Measurements from ENCODE around the gene PAPPA. TPM values are rescaled to one million over a fixed set of nuclear protein-coding genes. Genes with fewer than 3 reads are reported as not detected.

Gene PAPPA
- polyA plus RNA-seq, 1 experiment = 39.9 TPM

- TF ChIP-seq CTCF (IDR thresholded peaks at IDR 0.05; ENCODE audit: insufficient read depth, low read depth, low read length) = no peak
- Histone ChIP-seq H3K27me3 (ENCODE audit: control insufficient read depth, insufficient read depth, low read length) (no peaks in the 10 kb centered on the region), H3K36me3 (ENCODE audit: control insufficient read depth, insufficient read depth, low read length) (peaks cover 25% of the 10 kb centered on the region), H3K4me3 (ENCODE audit: low read depth, low read length) (no peak overlapping the region)
- POLR2A ChIA-PET = interaction anchor here (0.6 kb wide), 2 partner anchors 57 to 1090 kb away, joined by 4 read pairs; no protein-coding TSS in a partner anchor
- CTCF ChIA-PET = interaction anchor here (1.4 kb wide), 1 partner anchor 235 kb away, joined by 3 read pairs; no protein-coding TSS in a partner anchor
- DNase-seq (ENCODE audit: low read depth) = no peak
Observed at GRCh38 chr9:116336133-116336862, 182.7 kb downstream of the PAPPA start.

- Histone ChIP-seq H3K36me3 (ENCODE audit: control insufficient read depth, insufficient read depth, low read length) (peaks cover 26% of the 10 kb centered on the region), H3K4me3 (ENCODE audit: low read depth, low read length) (no peak overlapping the region), H3K27me3 (ENCODE audit: control insufficient read depth, insufficient read depth, low read length) (no peaks in the 10 kb centered on the region)
- ChIA-PET CTCF (interaction anchor here (0.6 to 1.4 kb wide), 2 partner anchors 48 to 235 kb away, joined by 3 to 4 read pairs; no protein-coding TSS in a partner anchor), POLR2A (interaction anchor here (0.6 kb wide), 2 partner anchors 58 to 1091 kb away, joined by 4 read pairs; no protein-coding TSS in a partner anchor)
- TF ChIP-seq CTCF (IDR thresholded peaks at IDR 0.05; ENCODE audit: insufficient read depth, low read depth, low read length) = no peak
- peak; percentile 29 for DNase-seq (ENCODE audit: low read depth)
Observed at GRCh38 chr9:116337015-116337414, 183.4 kb downstream of the PAPPA start.

GRCh38 chr9:116340270-116340669, 186.7 kb downstream of the PAPPA start:
- TF ChIP-seq CTCF (IDR thresholded peaks at IDR 0.05; ENCODE audit: insufficient read depth, low read depth, low read length) = no peak
- H3K36me3 ChIP-seq (ENCODE audit: control insufficient read depth, insufficient read depth, low read length) = peaks cover 13% of the 10 kb centered on the region
- POLR2A ChIA-PET = no interaction called here
- CTCF ChIA-PET = no interaction called here
- H3K27me3 ChIP-seq (ENCODE audit: control insufficient read depth, insufficient read depth, low read length) = no peaks in the 10 kb centered on the region
- no peak for DNase-seq (ENCODE audit: low read depth)
- H3K4me3 ChIP-seq (ENCODE audit: low read depth, low read length) = no peak overlapping the region

- DNase-seq (ENCODE audit: low read depth) = no peak
- Histone ChIP-seq H3K36me3 (ENCODE audit: control insufficient read depth, insufficient read depth, low read length) (peaks cover 27% of the 10 kb centered on the region), H3K4me3 (ENCODE audit: low read depth, low read length) (no peak overlapping the region), H3K27me3 (ENCODE audit: control insufficient read depth, insufficient read depth, low read length) (no peaks in the 10 kb centered on the region)
- TF ChIP-seq CTCF (IDR thresholded peaks at IDR 0.05; ENCODE audit: insufficient read depth, low read depth, low read length) = no peak
- POLR2A ChIA-PET = no interaction called here
- CTCF ChIA-PET = interaction anchor here (0.6 to 1.3 kb wide), 2 partner anchors 141 to 751 kb away, joined by 3 to 4 read pairs; no protein-coding TSS in a partner anchor
Observed at GRCh38 chr9:116342061-116342460, 188.5 kb downstream of the PAPPA start.

GRCh38 chr9:116342941-116343340, 189.3 kb downstream of the PAPPA start:
- POLR2A ChIA-PET = no interaction called here
- CTCF ChIA-PET = interaction anchor here (0.6 to 1.6 kb wide), 4 partner anchors 13 to 751 kb away, joined by 3 to 5 read pairs (median 4); no protein-coding TSS in a partner anchor
- Histone ChIP-seq H3K36me3 (ENCODE audit: control insufficient read depth, insufficient read depth, low read length) (peaks cover 29% of the 10 kb centered on the region), H3K4me3 (ENCODE audit: low read depth, low read length) (no peak overlapping the region), H3K27me3 (ENCODE audit: control insufficient read depth, insufficient read depth, low read length) (no peaks in the 10 kb centered on the region)
- TF ChIP-seq CTCF (IDR thresholded peaks at IDR 0.05; ENCODE audit: insufficient read depth, low read depth, low read length) = no peak
- no peak for DNase-seq (ENCODE audit: low read depth)

Measured in BJ (cell line).